WTC11 (cell line): ENCODE measurements around the gene SND1. TPM values are rescaled to one million over a fixed set of nuclear protein-coding genes. Genes with fewer than 3 reads are reported as not detected.

Source experiments
- ATAC-seq: fragments of 200-7000 bp; cut with Tn5 transposase; 2 replicates; pipeline ENCODE4 v1.10.0; 2021; ENCODE audit warnings: mild to moderate bottlenecking, moderate library complexity
- CTCF ChIA-PET: fragments of 300-600 bp; sonication (Branson Sonifier 250); formaldehyde crosslinking; loops from one replicate; lab custom pipeline; 2021; ENCODE audit warnings: antibody characterized with exemption; lab: Charles Lee
- POLR2A ChIA-PET: fragments of 350-600 bp; sonication (Branson Sonifier 250); formaldehyde crosslinking; loops from one replicate; lab custom pipeline; 2021; ENCODE audit warnings: antibody characterized with exemption; lab: Charles Lee
- DNase-seq: peaks from one replicate; pipeline ENCODE4 v3.0.0; 2021; ENCODE audit warnings: low spot score
- H3K27ac Mint-ChIP-seq: 2 replicates; pipeline ENCODE4 v1.8.0; 2021; ENCODE audit warnings: mixed read lengths
- H3K27me3 Mint-ChIP-seq: 2 replicates; pipeline ENCODE4 v1.8.0; 2021; ENCODE audit warnings: low read depth, mild to moderate bottlenecking, moderate library complexity, mixed read lengths
- H3K36me3 Mint-ChIP-seq: 2 replicates; pipeline ENCODE4 v1.8.0; 2021; ENCODE audit warnings: mixed read lengths
- H3K4me1 Mint-ChIP-seq: 2 replicates; pipeline ENCODE4 v1.8.0; 2022; ENCODE audit warnings: mixed read lengths
- H3K4me3 Mint-ChIP-seq: 2 replicates; pipeline ENCODE4 v1.8.0; 2021; ENCODE audit warnings: mild to moderate bottlenecking, moderate library complexity, mixed read lengths
- H3K9me3 Mint-ChIP-seq: 2 replicates; pipeline ENCODE4 v1.8.0; 2021; ENCODE audit warnings: mixed read lengths
- ATF1 ChIP-seq: sonication (generic); formaldehyde crosslinking; IDR thresholded peaks from 2 replicates; pipeline ENCODE4 v1.8.1; 2023; ENCODE audit warnings: mild to moderate bottlenecking, moderate library complexity, missing genetic modification reagents
- CREM ChIP-seq: sonication (generic); formaldehyde crosslinking; IDR thresholded peaks from 2 replicates; pipeline ENCODE4 v1.8.1; 2022; ENCODE audit warnings: mild to moderate bottlenecking, missing genetic modification reagents, moderate library complexity
- EMX1 ChIP-seq: fragments of 250-450 bp; sonication (Bioruptor Pico); IDR thresholded peaks from 2 replicates; pipeline ENCODE4 v1.8.0; 2021; ENCODE audit warnings: mild to moderate bottlenecking
- ETV6 ChIP-seq: sonication (generic); formaldehyde crosslinking; IDR thresholded peaks from 2 replicates; pipeline ENCODE4 v1.8.1; 2022; ENCODE audit warnings: mild to moderate bottlenecking, missing genetic modification reagents
- GRHL2 ChIP-seq: fragments of 250-450 bp; sonication (Bioruptor Pico); IDR thresholded peaks from 2 replicates; pipeline ENCODE4 v1.8.0; 2022; ENCODE audit warnings: mild to moderate bottlenecking, moderate library complexity; ENCODE audit not compliant: insufficient replicate concordance, severe bottlenecking
- HMGA2 ChIP-seq: fragments of 250-450 bp; sonication (Bioruptor Pico); IDR thresholded peaks from 2 replicates; pipeline ENCODE4 v1.4.0; 2021; ENCODE audit warnings: mild to moderate bottlenecking, moderate library complexity
- IRF2 ChIP-seq: sonication (generic); formaldehyde crosslinking; IDR thresholded peaks from 2 replicates; pipeline ENCODE4 v1.8.0; 2022; ENCODE audit warnings: low read depth, missing genetic modification reagents, borderline replicate concordance
- NR2C2 ChIP-seq: sonication (generic); formaldehyde crosslinking; IDR thresholded peaks from 2 replicates; pipeline ENCODE4 v1.8.0; 2022; ENCODE audit warnings: mild to moderate bottlenecking, missing genetic modification reagents
- OVOL2 ChIP-seq: fragments of 250-450 bp; sonication (Bioruptor Pico); IDR thresholded peaks from 2 replicates; pipeline ENCODE4 v1.9.0; 2021; ENCODE audit warnings: mild to moderate bottlenecking, borderline replicate concordance
- SMAD4 ChIP-seq: sonication (generic); formaldehyde crosslinking; IDR thresholded peaks from 2 replicates; pipeline ENCODE4 v1.8.0; 2022; ENCODE audit warnings: mild to moderate bottlenecking, missing genetic modification reagents
- SOX15 ChIP-seq: fragments of 250-450 bp; sonication (Bioruptor Pico); IDR thresholded peaks from 2 replicates; pipeline ENCODE4 v1.9.0; 2021; ENCODE audit warnings: mild to moderate bottlenecking
- ZBTB21 ChIP-seq: sonication (generic); formaldehyde crosslinking; IDR thresholded peaks from 2 replicates; pipeline ENCODE4 v1.8.1; 2023; ENCODE audit warnings: mild to moderate bottlenecking, missing genetic modification reagents, borderline replicate concordance
- ZNF281 ChIP-seq: sonication (generic); formaldehyde crosslinking; IDR thresholded peaks from 2 replicates; pipeline ENCODE4 v1.8.0; 2023; ENCODE audit warnings: mild to moderate bottlenecking, missing genetic modification reagents
- total RNA-seq: library from RNA; stranded (reverse); gene quantifications from 3 replicates; pipeline ENCODE4 v1.2.3, GENCODE V29; 2021
- TF ChIP-seq, protein P1 (sequence below): sonication (generic); formaldehyde crosslinking; IDR thresholded peaks from 2 replicates; pipeline ENCODE4 v1.8.0; 2022; ENCODE audit warnings: missing genetic modification reagents
- TF ChIP-seq, protein P2 (sequence below): sonication (generic); formaldehyde crosslinking; IDR thresholded peaks from 2 replicates; pipeline ENCODE4 v1.8.1; 2023; ENCODE audit warnings: mild to moderate bottlenecking, moderate library complexity, missing genetic modification reagents
- TF ChIP-seq, protein P3 (sequence below): fragments of 250-450 bp; sonication (Bioruptor Pico); IDR thresholded peaks from 2 replicates; pipeline ENCODE4 v1.9.0; 2021; ENCODE audit warnings: mild to moderate bottlenecking
- TF ChIP-seq, protein P4 (sequence below): fragments of 250-450 bp; sonication (Bioruptor Pico); IDR thresholded peaks from 2 replicates; pipeline ENCODE4 v1.9.0; 2021; ENCODE audit warnings: mild to moderate bottlenecking, borderline replicate concordance
- TF ChIP-seq, protein P5 (sequence below): sonication (generic); formaldehyde crosslinking; IDR thresholded peaks from 2 replicates; pipeline ENCODE4 v1.8.1; 2023; ENCODE audit warnings: mild to moderate bottlenecking, missing genetic modification reagents, moderate library complexity

SND1 gene
- total RNA-seq, 1 experiment from 2014 or later: 261 TPM

- DNase-seq: no peak
- peak overlapping the region; percentile 36 for H3K27ac Mint-ChIP-seq
- no peak overlapping the region for H3K4me3 Mint-ChIP-seq
- H3K9me3 Mint-ChIP-seq: no peaks in the 10 kb centered on the region
- ChIA-PET POLR2A (no interaction called here), CTCF (interaction anchor here (0.6 to 1.4 kb wide), 2 partner anchors 322 to 325 kb away, joined by 3 to 5 read pairs; no protein-coding TSS in a partner anchor)
- TF ChIP-seq, protein P1, sequence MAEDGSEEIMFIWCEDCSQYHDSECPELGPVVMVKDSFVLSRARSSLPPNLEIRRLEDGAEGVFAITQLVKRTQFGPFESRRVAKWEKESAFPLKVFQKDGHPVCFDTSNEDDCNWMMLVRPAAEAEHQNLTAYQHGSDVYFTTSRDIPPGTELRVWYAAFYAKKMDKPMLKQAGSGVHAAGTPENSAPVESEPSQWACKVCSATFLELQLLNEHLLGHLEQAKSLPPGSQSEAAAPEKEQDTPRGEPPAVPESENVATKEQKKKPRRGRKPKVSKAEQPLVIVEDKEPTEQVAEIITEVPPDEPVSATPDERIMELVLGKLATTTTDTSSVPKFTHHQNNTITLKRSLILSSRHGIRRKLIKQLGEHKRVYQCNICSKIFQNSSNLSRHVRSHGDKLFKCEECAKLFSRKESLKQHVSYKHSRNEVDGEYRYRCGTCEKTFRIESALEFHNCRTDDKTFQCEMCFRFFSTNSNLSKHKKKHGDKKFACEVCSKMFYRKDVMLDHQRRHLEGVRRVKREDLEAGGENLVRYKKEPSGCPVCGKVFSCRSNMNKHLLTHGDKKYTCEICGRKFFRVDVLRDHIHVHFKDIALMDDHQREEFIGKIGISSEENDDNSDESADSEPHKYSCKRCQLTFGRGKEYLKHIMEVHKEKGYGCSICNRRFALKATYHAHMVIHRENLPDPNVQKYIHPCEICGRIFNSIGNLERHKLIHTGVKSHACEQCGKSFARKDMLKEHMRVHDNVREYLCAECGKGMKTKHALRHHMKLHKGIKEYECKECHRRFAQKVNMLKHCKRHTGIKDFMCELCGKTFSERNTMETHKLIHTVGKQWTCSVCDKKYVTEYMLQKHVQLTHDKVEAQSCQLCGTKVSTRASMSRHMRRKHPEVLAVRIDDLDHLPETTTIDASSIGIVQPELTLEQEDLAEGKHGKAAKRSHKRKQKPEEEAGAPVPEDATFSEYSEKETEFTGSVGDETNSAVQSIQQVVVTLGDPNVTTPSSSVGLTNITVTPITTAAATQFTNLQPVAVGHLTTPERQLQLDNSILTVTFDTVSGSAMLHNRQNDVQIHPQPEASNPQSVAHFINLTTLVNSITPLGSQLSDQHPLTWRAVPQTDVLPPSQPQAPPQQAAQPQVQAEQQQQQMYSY (CRISPR knock-in tag): no peak
- no peak for TF ChIP-seq ZBTB21 (CRISPR knock-in tag)
- TF ChIP-seq EMX1 (CRISPR knock-in tag): no peak
- no peak for TF ChIP-seq GRHL2 (CRISPR knock-in tag)
- no peaks in the 10 kb centered on the region for H3K27me3 Mint-ChIP-seq
- peaks cover 16% of the 10 kb centered on the region for H3K36me3 Mint-ChIP-seq
- H3K4me1 Mint-ChIP-seq: peaks cover 68% of the 10 kb centered on the region
- no peak for ATAC-seq
Observed at GRCh38 chr7:127885222-127885772, 233.3 kb downstream of the SND1 start.

DNA sequence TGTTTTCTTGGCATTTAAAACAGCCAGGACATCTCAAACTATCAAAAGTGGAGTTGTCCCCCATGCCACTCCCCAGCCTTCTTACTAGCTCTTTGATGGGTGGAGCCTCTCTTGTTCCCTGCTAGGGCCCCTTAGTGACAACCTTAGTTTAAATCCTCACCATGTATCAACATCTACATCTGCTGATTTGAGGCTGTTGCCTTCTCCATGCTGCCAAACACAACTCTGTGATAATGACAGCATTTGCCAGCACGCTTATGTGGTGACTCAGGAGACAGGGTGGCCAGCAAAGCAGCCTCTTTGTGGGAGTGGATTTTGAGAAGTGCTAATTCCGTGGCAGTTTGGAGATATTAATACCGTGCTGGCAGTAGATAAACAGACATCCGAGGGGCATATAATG, 233.8 kb downstream of the SND1 start:
- peaks cover 71% of the 10 kb centered on the region for H3K4me1 Mint-ChIP-seq
- no peak for TF ChIP-seq ETV6 (CRISPR knock-in tag)
- TF ChIP-seq, protein P2, sequence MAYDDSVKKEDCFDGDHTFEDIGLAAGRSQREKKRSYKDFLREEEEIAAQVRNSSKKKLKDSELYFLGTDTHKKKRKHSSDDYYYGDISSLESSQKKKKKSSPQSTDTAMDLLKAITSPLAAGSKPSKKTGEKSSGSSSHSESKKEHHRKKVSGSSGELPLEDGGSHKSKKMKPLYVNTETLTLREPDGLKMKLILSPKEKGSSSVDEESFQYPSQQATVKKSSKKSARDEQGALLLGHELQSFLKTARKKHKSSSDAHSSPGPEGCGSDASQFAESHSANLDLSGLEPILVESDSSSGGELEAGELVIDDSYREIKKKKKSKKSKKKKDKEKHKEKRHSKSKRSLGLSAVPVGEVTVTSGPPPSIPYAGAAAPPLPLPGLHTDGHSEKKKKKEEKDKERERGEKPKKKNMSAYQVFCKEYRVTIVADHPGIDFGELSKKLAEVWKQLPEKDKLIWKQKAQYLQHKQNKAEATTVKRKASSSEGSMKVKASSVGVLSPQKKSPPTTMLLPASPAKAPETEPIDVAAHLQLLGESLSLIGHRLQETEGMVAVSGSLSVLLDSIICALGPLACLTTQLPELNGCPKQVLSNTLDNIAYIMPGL (CRISPR knock-in tag): no peak
- TF ChIP-seq, protein P3, sequence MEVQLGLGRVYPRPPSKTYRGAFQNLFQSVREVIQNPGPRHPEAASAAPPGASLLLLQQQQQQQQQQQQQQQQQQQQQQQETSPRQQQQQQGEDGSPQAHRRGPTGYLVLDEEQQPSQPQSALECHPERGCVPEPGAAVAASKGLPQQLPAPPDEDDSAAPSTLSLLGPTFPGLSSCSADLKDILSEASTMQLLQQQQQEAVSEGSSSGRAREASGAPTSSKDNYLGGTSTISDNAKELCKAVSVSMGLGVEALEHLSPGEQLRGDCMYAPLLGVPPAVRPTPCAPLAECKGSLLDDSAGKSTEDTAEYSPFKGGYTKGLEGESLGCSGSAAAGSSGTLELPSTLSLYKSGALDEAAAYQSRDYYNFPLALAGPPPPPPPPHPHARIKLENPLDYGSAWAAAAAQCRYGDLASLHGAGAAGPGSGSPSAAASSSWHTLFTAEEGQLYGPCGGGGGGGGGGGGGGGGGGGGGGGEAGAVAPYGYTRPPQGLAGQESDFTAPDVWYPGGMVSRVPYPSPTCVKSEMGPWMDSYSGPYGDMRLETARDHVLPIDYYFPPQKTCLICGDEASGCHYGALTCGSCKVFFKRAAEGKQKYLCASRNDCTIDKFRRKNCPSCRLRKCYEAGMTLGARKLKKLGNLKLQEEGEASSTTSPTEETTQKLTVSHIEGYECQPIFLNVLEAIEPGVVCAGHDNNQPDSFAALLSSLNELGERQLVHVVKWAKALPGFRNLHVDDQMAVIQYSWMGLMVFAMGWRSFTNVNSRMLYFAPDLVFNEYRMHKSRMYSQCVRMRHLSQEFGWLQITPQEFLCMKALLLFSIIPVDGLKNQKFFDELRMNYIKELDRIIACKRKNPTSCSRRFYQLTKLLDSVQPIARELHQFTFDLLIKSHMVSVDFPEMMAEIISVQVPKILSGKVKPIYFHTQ (CRISPR knock-in tag): no peak
- TF ChIP-seq, protein P4, sequence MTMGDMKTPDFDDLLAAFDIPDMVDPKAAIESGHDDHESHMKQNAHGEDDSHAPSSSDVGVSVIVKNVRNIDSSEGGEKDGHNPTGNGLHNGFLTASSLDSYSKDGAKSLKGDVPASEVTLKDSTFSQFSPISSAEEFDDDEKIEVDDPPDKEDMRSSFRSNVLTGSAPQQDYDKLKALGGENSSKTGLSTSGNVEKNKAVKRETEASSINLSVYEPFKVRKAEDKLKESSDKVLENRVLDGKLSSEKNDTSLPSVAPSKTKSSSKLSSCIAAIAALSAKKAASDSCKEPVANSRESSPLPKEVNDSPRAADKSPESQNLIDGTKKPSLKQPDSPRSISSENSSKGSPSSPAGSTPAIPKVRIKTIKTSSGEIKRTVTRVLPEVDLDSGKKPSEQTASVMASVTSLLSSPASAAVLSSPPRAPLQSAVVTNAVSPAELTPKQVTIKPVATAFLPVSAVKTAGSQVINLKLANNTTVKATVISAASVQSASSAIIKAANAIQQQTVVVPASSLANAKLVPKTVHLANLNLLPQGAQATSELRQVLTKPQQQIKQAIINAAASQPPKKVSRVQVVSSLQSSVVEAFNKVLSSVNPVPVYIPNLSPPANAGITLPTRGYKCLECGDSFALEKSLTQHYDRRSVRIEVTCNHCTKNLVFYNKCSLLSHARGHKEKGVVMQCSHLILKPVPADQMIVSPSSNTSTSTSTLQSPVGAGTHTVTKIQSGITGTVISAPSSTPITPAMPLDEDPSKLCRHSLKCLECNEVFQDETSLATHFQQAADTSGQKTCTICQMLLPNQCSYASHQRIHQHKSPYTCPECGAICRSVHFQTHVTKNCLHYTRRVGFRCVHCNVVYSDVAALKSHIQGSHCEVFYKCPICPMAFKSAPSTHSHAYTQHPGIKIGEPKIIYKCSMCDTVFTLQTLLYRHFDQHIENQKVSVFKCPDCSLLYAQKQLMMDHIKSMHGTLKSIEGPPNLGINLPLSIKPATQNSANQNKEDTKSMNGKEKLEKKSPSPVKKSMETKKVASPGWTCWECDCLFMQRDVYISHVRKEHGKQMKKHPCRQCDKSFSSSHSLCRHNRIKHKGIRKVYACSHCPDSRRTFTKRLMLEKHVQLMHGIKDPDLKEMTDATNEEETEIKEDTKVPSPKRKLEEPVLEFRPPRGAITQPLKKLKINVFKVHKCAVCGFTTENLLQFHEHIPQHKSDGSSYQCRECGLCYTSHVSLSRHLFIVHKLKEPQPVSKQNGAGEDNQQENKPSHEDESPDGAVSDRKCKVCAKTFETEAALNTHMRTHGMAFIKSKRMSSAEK (CRISPR knock-in tag): no peak
- TF ChIP-seq ATF1 (CRISPR knock-in tag): no peak
- no peak for TF ChIP-seq SMAD4 (CRISPR knock-in tag)
- TF ChIP-seq EMX1 (CRISPR knock-in tag): no peak
- TF ChIP-seq SOX15: no peak
- TF ChIP-seq IRF2 (CRISPR knock-in tag): no peak
- TF ChIP-seq ZNF281 (CRISPR knock-in tag): no peak
- TF ChIP-seq CREM (CRISPR knock-in tag): no peak
- TF ChIP-seq HMGA2 (CRISPR knock-in tag): no peak
- TF ChIP-seq, protein P5, sequence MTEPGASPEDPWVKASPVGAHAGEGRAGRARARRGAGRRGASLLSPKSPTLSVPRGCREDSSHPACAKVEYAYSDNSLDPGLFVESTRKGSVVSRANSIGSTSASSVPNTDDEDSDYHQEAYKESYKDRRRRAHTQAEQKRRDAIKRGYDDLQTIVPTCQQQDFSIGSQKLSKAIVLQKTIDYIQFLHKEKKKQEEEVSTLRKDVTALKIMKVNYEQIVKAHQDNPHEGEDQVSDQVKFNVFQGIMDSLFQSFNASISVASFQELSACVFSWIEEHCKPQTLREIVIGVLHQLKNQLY (CRISPR knock-in tag): no peak
- no peak for TF ChIP-seq OVOL2 (CRISPR knock-in tag)
- TF ChIP-seq NR2C2 (CRISPR knock-in tag): no peak
- no peak for DNase-seq
- CTCF ChIA-PET: interaction anchor here (0.6 to 1.4 kb wide), 2 partner anchors 322 to 324 kb away, joined by 3 to 5 read pairs; no protein-coding TSS in a partner anchor
- H3K27me3 Mint-ChIP-seq: no peaks in the 10 kb centered on the region
- POLR2A ChIA-PET: no interaction called here
- H3K4me3 Mint-ChIP-seq: no peak overlapping the region
- peaks cover 16% of the 10 kb centered on the region for H3K36me3 Mint-ChIP-seq
- H3K9me3 Mint-ChIP-seq: no peaks in the 10 kb centered on the region
- no peak; the same call in 1 of the 2 replicates for ATAC-seq
- H3K27ac Mint-ChIP-seq: peak overlapping the region; percentile 48
